GM04503 (cell line): ENCODE measurements around the gene HERC3.
"Not testable (repeated sequence)": the region's sequence is repeated elsewhere in the genome, so short reads cannot be mapped to it uniquely, and the experiment has no call there.

Experiments
- DNase-seq: peaks from one replicate; pipeline ENCODE4 v3.0.0-alpha.2; 2012; ENCODE audit warnings: low read depth

The HERC3 gene

GRCh38 chr4:88609387-88609786 lies 17.1 kb downstream of the HERC3 start:
- DNase-seq, result no peak

- not testable (repeated sequence) for DNase-seq
Observed at GRCh38 chr4:88609794-88610193, 17.5 kb downstream of the HERC3 start.

DNA sequence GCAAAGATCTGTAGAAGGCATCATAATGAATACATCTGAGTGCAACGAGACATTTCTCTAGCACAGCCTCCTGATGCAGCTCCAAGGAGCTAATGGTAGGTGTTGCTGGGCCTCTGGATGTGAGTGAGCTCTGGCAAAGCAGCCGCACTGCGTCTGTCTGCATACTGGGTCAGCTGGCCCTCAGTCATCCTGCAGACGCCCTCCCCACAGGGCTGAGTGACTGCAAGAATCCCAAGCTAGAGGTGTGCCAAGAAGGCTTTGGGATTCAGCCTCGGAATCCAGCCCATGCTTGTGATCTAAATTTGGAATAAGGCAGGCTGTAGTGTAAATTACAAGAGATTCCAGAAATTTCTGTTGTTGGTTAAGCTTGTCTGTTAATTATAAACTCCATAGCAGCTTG lies 18.5 kb downstream of the HERC3 start:
- DNase-seq, result no peak

- DNase-seq, result no peak
Observed at GRCh38 chr4:88613417-88613875, 21.2 kb downstream of the HERC3 start.

DNA sequence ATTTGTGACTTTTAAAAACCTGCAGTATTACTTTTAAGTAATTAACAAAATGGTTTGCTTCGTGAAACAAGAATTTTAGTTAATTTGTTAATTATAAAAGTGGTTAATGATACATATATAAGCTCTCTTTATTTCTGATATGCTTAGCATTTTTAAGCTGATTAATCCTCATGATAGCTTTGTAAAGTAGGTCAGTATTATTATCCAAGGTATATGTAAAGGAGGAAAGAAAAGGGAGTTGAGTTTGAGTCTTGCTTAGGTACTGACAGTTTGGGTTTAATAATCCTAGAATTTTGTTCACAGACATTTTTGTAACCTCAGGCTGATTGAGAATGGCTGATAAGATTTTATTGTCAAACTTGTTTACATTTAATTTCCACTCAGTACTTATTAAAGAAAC lies 21.8 kb downstream of the HERC3 start:
- DNase-seq, result no peak

DNA sequence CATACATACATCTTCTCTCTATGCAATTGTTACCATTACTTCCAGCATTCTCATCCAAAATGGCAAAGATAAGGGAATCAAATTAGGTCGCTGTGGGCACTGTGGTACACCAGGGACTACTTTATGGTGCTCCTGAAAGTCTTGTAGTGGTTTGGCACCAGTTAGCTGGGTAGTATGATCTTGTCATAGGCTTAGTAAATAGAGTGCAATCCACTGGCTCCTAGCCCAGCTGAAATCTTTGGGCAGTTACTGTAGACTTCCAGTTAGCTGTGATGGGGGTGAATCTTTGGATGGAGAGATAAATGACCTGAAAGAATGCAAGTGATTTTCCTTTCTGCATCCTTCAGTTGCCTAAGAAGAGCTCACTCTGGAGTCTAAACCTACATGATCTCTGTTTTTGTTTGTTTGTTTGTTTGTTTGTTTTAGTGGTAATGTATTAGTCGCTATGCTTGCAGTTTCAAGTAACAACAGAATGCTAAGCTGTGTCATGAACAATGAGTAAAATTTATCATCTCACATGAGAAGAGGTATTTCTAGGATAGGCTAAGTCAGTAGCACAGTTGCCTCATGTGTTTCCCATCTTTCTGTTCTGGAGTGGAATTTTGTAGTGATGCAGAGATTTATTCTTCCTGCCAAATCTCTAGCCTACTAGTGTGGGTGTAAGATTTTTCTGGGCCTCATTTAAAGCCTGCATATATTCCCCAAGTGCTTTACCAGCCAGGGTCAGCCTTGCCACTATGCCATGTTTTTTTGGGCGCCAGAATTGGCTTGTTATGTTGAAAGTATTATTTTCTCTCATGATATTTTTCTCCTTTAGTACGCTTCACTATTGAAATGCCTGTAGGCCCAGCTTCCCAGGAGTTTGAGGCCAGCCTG lies 24.2 kb downstream of the HERC3 start:
- peak; percentile 90 for DNase-seq

- DNase-seq, result no peak
Observed at GRCh38 chr4:88618782-88619485, 26.7 kb downstream of the HERC3 start.

- DNase-seq, result no peak
Observed at GRCh38 chr4:88619971-88620370, 27.7 kb downstream of the HERC3 start.

DNA sequence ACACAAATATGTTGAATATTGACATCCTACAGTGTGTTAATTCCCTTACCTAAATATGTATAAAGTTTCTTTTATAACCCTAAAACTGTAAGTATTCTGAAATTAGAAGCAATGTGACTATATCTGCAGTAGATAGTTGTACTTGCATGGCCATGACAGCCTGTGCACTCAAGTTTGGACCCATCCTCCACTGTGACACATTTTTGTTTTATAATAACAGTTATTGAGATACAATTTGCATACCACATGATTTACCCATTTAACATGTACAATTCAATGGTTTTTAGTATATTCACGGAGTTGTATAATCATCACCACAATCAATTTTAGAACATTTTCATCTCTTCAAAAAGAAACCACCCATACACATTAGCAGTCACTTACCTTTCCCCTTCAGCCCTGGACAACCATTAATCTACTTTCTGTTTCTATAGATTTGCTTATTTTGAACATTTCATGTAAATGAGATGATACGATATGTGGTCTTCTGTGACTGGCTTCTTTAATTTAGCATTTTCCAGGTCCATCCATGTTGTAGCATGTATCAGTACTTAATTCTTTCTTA lies 29.6 kb downstream of the HERC3 start:
- DNase-seq, result no peak

- DNase-seq, result peak; percentile 96
Observed at GRCh38 chr4:88623097-88623496, 30.8 kb downstream of the HERC3 start.

GRCh38 chr4:88628746-88629145 lies 36.5 kb downstream of the HERC3 start:
- no peak for DNase-seq

GRCh38 chr4:88629826-88630225 lies 37.5 kb downstream of the HERC3 start:
- DNase-seq, result no peak

DNA sequence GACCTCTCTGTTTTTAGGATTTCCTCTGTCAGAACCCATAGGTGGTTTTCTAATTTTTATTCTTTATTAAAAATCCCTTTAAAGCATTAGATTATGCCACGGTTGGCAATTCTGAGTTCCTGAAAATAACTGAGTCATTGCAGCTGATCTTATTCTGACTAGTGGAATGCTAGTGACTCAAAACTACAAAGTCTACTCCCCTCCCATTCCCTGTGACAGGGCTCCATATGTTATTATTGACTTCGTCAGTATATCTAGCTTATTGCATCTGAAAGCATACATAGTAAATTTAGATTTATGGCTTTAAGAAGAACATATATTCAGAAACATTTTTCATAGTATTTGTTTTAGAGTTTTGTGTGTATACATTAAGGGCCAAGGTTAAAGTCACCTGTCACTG lies 38.5 kb downstream of the HERC3 start:
- no peak for DNase-seq

DNA sequence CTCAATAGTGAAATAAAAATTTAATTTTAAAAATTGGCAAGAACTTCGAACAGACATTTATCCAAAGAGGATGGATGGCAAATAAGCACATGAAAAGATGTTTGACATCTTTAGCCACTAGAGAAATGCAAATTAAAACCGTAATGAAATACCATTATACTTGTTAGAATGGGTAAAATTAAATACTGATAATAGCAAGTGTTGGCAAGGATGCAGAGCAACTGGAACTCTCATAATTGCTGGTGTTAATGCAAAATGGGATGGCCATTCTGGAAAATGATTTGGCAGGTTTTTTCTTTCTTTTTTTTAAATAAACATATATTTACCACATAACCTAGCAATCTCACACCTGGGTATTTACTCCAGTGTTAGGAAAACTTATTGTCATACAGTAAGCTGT lies 51.7 kb downstream of the HERC3 start:
- DNase-seq, result no peak

DNA sequence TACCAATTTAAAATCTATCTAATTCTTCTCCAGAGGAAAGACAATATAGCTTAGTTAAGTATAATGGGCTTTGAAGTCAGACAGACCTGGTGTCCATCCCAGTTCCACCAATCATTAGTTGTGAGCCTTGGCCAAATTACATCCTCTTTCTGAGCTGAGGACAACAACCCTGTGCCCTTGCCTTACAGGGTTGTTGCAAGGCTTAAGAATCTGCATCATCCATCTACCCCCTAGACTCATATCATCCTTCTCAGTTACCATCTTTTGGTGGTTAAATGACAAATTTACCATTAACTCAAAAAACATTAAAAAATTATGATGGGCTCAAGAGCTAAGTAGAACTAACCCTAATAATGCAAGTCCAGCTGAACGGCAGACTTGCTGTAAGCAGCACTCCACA lies 53.7 kb downstream of the HERC3 start:
- no peak for DNase-seq

DNA sequence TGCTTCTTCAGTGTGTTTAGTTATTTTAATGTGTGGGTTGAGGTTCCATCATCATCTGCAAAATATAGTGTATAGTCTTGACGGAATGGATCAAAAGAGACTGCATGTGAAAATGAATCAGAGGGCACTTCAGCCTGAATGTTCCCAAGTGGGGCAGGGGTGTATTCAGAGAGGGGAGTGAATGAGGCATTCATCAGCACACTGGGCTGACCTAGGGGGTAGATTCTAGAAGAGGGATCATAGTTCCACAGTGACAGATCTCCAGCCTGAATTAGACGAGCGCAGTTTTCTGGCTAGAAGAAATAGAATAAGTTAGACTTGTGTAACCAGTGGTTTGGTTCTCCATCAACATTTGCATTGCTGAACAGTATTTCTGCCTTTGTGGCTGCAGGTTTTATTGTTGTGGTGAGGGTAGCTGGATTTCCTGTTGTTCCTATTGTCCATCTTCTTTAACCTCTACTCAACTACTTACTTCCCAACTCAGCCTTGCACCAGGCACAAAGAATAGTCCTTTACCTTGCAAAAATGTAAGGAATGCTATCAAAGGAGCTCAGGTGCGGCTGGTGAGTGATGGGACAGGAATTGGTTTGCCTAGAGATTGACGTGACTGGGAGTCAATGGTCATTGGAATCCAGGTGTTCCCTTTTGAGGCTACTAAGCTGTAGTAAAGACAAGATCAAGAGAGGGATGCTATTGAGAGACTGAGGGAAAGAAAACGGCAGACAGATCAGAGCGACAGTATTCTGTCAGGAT lies 54.4 kb downstream of the HERC3 start:
- DNase-seq, result no peak

DNA sequence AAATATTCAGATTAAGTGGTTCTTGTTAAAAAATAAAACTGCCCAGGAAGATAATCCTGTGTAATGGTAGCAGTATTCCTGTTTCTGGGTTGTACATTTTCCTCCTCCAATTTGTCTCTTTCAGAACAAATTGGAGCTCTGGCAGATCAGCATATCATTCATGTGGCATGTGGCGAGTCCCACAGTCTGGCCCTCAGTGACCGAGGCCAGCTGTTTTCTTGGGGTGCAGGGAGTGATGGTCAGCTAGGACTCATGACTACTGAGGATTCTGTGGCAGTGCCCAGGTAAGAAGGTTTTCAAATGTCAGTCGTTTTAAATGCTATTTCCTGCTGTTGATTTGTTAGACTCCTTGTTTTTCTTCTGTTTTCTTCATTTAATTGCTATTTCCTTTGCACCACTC lies 57.4 kb downstream of the HERC3 start:
- no peak for DNase-seq

GRCh38 chr4:88653371-88653946 lies 61.2 kb downstream of the HERC3 start:
- no peak for DNase-seq

DNA sequence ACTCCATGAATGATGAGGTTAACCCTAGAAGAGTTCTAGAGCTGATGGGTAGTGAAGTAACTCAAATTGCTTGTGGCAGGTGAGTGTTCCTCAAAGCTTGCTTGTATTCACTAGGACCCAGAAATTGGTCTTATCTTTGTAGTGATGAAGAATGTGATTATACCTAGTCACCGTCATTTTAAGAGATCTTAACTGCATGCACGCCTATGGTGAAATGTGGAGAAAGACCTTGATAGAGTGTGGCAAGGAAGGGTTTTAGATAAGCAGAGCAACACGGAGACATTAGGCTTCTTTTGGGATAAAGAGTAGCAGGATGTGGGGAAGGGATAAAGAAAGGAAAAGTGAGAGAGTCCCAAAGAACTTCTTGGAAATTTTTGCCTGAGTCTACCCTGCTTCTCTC lies 62.9 kb downstream of the HERC3 start:
- DNase-seq, result no peak

GRCh38 chr4:88659055-88659889 lies 67.0 kb downstream of the HERC3 start:
- DNase-seq, result no peak

DNA sequence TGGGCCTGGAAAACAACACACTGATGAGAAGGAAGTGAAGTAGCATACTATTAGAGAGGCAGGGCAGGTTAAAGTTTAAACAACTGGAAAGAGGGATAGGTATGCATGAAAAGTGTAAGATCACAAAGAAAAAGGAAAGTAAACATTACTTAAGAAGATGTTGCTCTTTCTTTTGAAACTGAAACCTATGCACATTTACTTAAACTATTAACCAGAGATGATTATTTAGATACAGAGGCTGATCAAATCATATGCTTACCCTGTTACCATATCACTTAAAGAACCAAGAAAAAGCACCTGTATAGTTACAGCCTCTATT lies 67.6 kb downstream of the HERC3 start:
- DNase-seq, result no peak
